Right lobe of liver (tissue), 4 donors: ENCODE results near the gene FBXL12.

Source experiments
- CTCF ChIP-seq, 4 donors: fragments of 200-600 bp in 3 of 4; fragments of 450-650 bp in 1 of 4; IDR thresholded peaks; one replicate each; pipeline versions ENCODE4 v1.5.1 to v1.8.0; 2016 to 2022; ENCODE audit warnings: antibody characterized with exemption in 4 of 4, mild to moderate bottlenecking in 2 of 4
- POLR2A ChIP-seq: fragments of 450-650 bp; IDR thresholded peaks from one replicate; pipeline ENCODE4 v1.6.1; 2017; ENCODE audit warnings: antibody characterized with exemption, mild to moderate bottlenecking
- donor health status: DM: no; HTN: no; CAD: no.
- donor health status: DM: no; HTN: no; CAD: no.
- donor health status: DM: no; HTN: yes; CAD: no.

- no peak for TF ChIP-seq CTCF (IDR thresholded peaks at IDR 0.05)
- no peak for TF ChIP-seq POLR2A
Measured at GRCh38 chr19:9835507-9835949, 16.6 kb upstream of the FBXL12 start.
